Measurements from ENCODE around the gene HECTD2.
"Not testable (repeated sequence)": the region's sequence is repeated elsewhere in the genome, so short reads cannot be mapped to it uniquely, and the experiment has no call there.

The HECTD2 gene

DNA sequence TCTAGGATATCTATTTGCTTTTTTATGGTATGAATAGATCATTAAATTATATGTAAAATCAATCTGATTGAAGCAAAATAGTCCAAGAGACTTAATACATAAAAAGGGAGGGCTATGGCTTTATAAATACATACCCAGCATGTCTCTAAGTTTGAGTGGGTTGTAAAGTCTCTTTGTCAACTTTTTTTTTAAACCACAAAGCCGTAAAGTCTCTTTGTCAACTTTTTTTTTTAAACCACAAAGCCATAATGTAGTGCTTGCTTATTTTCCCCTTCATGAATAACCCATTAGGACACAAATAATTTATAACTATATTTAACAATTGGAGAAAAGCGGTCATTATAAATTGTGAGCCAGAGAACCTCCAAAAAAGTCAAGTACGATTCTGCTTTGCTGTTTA is 5.7 kb downstream of the HECTD2 start:
- DNase-seq = no peak

- DNase-seq = no peak
Measured at GRCh38 chr10:91416339-91416855, 6.3 kb downstream of the HECTD2 start.

GRCh38 chr10:91418416-91418815 is 8.3 kb downstream of the HECTD2 start:
- no peak for DNase-seq

DNA sequence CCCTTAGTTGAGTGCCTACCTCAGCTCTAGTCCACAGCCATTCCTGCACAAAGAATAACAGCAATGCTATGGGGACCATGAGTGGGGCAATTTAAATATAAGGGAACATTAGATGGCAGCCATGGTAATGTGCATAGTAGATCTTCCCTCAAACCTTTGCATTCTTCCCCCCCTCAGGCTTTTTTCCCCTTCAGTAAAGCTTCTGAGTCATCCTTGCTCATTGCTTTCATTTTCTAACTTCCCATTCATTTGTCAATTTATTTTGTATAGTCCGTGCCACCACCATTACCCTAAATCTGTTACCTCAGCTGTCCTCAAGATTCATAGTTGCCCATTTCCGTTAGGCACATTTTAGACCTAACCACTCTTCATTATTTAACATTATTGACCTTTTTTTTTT is 10.7 kb downstream of the HECTD2 start:
- no peak for DNase-seq

GRCh38 chr10:91422915-91423314 is 12.8 kb downstream of the HECTD2 start:
- no peak for DNase-seq

DNA sequence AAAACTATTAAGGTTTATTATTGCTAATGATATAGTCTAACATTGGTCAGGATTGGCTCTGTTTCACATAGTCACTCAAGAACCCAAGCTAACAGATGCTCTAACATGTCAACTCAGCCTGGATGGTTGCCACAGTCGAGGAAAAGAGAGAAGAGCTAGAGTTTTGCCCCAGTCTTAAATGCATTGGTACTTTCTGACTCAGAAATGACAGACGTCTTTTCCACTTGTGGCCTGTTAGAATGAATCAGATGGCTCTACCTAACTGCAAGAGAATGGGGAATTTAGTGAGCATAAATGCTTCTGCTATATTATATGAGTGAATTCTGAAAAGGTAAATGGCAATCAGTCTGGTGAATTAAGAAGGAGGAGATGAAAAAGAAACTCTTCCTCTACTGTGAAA is 13.9 kb downstream of the HECTD2 start:
- DNase-seq = no peak

GRCh38 chr10:91432175-91432574 is 22.0 kb downstream of the HECTD2 start:
- DNase-seq = no peak

DNA sequence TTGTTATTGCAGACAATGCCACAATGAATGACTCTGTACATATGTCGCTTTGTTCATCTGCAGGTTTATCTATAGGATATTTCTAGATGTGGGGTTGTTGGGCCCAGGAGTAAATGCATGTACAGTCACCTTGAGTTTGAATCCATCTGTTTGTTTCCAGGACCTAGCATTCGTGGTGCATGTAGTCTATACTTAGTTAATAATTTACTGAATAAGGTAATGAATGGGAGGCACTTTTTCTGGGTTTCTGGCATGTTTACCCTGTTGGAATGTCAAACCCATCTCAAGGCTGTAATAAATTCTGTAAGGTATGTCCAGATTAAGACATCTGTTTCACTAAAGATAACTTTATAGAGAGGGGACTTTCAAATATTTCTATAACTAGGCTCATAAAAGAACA is 23.5 kb downstream of the HECTD2 start:
- DNase-seq = no peak

GRCh38 chr10:91434041-91434440 is 23.9 kb downstream of the HECTD2 start:
- DNase-seq = no peak

DNA sequence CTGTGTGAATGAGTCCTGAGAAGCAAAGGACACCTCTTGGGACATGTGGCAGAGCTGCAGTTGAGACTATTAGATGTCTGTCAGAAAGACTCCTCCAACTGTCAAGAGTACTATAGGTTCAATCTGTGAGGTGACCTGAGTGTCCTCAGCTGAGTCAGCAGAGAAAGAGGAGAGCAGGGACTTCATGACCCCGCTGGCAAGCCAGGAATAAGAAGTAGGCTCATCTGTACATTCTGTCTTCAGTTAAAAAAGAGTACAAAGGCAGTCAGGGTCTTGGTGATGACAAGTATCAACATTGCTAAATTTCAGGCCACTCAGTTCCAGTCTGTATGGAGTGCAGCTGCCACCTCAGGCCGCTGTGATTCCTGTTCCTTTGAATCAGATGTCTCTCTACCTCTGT is 25.1 kb downstream of the HECTD2 start:
- DNase-seq = no peak

- DNase-seq = not testable (repeated sequence)
Measured at GRCh38 chr10:91438228-91438627, 28.1 kb downstream of the HECTD2 start.

- DNase-seq = no peak
Measured at GRCh38 chr10:91444211-91445182, 34.4 kb downstream of the HECTD2 start.

GRCh38 chr10:91452063-91452462 is 41.9 kb downstream of the HECTD2 start:
- no peak for DNase-seq

- no peak for DNase-seq
Measured at GRCh38 chr10:91453535-91453934, 43.4 kb downstream of the HECTD2 start.

DNA sequence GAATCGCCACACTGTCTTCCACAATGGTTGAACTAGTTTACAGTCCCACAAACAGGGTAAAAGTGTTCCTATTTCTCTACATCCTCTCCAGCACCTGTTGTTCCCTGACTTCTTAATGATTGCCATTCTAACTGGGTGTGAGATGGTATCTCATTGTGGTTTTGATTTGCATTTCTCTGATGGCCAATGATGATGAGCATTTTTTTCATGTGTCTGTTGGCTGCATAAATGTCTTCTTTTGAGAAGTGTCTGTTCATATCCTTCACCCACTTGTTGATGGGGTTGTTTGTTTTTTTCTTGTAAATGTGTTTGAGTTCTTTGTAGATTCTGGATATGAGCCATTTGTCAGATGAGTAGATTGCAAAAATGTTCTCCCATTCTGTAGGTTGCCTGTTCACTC is 45.0 kb downstream of the HECTD2 start:
- not testable (repeated sequence) for DNase-seq

- DNase-seq = no peak
Measured at GRCh38 chr10:91460681-91461080, 50.5 kb downstream of the HECTD2 start.

GRCh38 chr10:91462423-91462822 is 52.3 kb downstream of the HECTD2 start:
- DNase-seq = no peak

DNA sequence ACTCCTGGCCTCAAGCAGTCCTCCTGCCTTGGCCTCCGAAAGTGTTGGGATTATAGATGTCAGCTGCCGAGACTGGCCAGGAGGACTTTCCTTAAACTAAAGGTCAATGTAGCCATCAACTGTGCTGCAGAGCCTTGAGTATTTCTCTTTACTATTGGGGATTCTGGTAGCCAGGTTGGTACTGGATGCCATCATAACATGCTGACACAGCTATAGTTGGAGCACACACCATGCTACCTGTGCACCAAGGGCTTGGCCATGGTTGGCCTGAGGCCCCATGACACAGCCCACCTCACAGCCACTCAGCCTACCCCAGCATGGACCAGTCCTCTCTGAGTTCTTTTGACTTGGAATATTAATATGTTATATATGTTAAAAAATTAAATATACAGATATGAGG is 54.4 kb downstream of the HECTD2 start:
- DNase-seq = no peak

GRCh38 chr10:91465261-91465660 is 55.1 kb downstream of the HECTD2 start:
- no peak for DNase-seq

- no peak for DNase-seq
Measured at GRCh38 chr10:91467114-91467513, 57.0 kb downstream of the HECTD2 start.

- DNase-seq = no peak
Measured at GRCh38 chr10:91471602-91472001, 61.5 kb downstream of the HECTD2 start.

DNA sequence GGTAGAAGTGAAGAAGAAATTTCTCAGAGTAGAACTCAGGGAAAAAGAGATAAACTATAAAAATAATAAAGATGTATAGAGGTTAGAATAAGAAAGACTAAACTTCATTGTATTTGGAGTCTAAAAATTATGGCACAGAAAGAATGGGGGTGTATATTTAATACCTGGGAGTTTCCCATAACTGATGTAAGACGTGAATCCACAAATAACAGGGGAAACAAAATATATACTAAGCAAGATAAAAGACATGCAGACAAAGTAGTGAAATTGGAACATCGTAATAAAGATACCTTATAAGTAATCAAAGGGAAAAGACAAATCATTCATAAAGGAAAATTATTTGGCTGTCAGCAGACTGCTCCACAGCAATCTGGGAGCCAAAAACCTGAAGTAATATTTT is 62.8 kb downstream of the HECTD2 start:
- no peak for DNase-seq

DNA sequence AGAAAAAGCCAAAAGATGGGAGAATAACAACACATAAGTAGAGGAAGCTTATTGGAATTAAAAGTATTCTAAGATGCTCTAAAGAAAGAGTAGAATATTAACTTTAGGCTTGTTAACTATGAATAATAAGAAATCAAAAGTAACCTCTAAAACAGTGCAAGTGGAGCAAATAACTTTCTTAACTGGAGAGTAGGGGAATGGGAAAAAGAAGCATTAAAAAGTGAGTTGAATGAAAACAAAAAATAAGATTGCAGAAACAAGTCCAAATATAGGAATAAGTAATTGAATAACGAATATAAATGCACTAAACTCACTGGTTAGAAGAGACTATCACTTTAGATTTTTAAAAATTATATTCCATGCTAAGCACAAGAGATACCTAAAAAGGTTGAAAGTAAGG is 63.9 kb downstream of the HECTD2 start:
- no peak for DNase-seq

DNA sequence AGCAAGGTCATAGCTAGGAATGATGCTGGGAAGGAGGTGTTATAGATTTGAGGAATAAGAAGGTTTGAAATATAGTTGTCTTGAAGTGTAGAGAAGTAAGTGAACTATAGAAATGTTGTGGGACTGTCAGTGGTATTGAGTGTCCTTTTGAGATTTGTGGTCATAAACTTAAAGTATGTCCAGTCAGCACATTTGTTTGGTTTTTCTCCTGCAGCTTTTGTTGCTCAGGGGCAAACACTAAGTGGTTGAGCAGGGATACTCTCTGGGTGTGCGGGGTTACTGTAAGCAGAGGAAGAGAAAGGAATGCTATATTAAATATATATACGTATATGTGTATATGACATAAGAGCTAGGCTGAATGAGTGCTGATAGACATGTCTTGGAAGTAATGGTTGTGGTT is 67.1 kb downstream of the HECTD2 start:
- no peak for DNase-seq

DNA sequence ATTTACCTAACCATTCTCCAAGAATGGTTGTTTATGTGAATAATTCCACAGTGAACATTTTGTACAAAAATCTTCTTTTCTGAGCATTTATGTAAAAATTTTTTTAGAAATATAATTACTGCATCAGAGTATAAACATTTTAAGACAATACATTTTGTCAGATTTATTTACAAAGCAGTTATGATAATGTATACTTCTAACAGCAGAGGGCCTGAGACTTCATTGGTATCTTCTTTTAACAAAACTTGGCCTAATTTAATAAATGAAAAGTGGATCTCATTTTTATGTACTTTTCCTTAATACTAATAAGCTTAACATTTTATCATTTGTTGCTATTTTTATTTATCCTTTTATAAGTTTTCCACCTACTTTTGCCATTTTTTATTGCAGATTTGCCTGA is 69.4 kb downstream of the HECTD2 start:
- DNase-seq = no peak
